GM19240 (cell line): Measurements from ENCODE around the gene CEP85L.

Experiments used
- DNase-seq: peaks from one replicate; pipeline ENCODE4 v3.0.0; 2011; ENCODE audit warnings: low spot score; ENCODE audit not compliant: insufficient read length

The CEP85L gene

DNA sequence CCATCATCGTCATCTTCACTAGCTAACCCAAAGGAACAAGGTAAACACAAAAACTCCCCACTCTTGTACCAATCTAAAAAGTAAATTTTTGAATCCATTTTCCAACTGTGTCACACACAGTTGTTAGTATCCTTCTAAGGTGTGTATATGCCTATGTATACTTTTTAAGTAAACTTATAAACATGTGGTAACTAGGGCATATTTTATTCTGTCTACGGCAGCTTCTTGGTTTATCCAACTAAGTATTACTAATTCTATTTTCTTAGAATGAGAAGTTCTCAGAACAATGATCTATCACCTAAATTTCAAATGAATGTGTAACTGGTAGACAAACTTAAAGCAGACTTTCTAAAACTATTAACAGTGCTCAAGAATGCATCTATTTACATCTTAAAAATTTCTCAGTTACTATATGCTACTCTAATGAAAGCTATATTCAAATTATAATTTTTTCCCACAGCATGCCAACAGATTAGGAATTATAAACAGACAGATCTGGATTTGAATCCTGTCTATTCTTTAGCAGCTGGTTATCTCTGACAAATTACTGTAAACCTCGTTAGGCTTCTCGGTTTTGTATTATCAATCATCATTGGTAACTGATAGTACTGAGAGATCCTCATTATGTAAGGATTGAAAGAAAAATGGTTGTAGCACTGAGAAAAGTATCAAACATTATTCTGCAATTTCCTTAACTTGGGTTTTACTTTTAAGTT lies 105.1 kb downstream of the CEP85L start:
- no peak for DNase-seq

DNA sequence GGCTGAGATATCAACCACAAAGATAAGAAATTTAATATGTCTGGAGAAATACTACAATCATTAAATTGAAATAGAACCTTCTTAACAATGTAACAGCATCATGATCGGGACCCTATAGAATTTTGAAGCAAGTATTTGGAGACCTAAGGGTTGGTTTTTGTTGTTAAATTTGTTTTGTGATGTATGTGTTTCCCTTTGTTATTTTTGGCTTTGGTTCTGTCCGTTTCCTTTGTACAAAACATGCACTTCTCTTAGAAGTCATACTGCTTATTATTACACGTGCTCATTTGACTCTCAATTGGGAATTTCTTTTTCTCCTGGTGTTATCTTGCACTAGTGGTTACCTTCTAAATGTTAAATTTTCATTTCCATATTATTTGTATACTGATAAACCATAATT lies 107.3 kb downstream of the CEP85L start:
- no peak for DNase-seq

DNA sequence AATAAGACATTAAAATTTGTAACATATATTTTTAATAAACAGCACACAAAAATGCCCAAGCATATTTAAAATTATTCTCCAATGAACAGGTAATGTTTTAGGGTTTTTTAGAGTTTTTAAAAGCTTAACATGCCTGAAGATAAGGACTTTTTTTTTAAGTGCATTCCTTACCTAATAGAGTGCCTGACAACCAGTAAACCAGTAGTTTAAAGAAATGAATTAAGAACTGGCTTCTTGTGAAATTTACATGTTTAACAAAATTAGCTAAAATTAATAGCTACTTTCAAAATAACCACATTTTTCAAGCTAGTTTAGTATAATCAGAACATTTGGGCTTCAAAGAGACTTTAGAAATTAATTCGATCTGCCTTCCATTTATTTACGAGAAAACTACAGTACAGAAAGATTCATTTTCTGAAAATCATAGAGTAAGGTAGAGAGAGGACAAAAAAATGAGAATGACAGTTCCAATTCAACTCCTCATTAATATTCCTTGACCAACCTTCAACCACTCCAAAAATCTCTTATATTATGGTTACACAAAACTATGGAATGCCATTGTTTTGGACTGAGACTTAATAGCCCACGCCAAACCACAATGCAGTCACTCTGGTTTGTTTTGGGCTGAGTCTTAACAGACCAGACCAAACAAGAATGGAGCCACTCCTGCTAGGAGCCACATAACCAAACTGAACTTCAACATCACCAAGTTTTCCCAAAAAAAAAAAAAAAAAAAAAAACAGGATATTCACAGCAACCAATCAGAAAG lies 109.0 kb downstream of the CEP85L start:
- no peak for DNase-seq

DNA sequence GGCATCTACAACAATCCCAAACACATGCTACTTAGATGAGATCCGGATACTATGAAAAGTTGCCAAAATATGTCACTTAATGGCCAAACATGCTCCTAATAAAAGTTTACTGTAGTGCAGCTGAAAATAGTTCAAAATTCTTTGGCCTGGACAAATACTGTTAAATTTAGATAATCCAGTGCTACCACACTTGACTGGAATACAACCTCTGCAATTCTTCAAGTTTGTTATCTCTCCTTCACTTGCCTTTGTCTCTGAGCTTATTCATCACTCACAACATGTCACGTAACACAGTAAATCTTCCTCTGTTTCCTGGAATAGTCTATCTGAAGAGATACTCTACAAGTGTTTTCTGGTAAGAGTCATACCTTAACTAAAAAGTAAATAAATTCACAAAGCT lies 113.8 kb downstream of the CEP85L start:
- no peak for DNase-seq

DNA sequence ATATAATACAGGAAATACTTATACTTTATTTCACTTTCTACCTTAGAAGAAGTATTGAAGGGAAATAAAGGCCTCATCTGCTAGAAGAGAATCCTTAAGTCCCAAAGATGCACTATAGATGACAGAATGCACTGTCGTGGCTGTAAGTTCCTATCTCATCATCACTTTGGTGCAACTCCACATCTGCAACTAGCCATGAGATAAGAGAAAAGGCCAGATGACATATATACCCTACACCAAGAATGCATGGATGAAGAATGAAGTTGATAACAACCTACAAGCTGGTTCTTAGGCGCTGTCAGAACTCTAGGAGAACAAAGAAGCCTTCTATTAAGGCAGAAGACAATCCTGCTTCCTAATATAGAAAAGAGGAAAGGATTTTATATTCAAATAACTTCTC lies 114.9 kb downstream of the CEP85L start:
- no peak for DNase-seq

DNA sequence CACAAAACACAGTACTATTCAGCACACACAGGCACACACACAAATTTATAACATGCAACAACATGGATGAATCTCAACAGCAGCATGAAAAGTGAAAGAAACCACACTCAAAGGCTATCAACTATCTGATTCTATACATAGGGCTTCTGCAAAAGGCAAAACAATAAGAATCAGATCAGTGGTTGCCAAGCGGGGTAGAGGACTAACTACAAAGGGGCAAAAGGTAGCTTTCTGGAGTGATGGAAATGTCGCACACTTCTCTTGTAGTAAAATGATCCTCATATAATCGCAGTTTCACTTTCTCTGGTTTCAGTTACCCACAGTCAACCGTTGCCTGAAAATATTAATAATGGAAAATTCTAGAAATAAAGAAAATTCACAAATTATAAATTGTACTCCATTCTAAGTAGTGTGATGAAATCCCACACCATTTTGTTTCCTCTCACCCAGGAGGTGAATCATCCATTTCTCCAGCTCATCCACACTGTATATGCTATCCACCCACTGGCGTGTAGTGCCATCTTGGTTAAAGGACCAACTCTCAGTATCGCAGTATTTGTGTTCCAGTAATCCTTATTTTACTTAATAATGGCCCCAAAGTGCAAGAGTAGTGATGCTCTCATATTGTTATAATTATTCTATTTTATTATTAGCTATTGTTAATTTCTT lies 116.1 kb downstream of the CEP85L start:
- DNase-seq = no peak

DNA sequence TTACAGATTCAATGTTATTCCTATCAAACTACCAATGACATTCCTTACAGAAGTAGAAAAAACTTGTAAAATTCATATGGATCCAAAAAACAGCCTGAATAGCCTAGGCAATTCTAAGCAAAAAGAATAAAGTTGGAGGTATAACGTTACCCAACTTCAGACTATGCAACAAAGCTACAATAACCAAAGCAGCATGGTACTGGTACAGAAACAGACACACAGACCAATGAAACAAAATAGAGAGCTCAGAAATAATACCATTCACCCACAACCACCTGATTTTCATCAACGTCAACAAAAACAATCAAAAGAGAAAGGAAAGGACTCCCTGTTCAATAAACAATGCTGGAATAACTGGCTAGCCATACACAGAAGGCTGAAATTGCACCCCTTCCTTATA lies 120.4 kb downstream of the CEP85L start:
- no peak for DNase-seq

DNA sequence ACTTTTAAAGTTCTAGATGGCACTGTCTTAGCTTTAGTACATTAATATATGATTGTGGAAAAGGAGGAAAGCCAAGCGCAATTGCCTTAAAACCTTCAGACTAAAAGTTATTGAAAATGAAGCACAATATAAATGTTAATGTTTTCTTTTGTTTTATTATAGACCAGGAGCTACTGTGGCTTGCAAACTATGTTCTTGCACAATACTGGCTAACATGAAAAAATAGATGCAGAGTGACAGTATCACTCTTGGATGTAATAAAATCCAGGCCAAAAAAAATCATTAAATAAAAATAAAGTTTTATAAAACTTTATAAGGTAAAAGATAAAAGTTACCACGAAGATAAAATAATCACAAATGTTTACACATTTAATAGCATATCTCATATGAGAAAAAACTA lies 121.6 kb downstream of the CEP85L start:
- no peak for DNase-seq

DNA sequence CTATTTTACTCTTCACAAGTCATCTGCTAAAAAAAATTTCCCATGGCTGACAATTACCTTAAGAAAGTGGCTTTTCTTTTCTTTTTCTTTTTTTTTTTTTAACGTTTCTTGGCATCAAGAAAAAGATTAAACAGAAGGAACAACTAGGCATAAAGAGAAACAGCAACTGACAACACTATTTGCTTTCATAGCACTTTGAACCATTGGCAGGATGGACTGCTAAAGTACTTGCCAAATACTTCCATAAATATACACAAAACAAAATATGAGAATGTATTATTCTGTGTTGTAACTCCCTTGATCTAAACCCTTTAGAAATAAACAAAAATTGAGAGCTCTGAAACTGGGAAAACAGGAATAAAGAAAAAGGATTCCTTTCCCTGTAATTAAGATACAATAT lies 123.3 kb downstream of the CEP85L start:
- no peak for DNase-seq

DNA sequence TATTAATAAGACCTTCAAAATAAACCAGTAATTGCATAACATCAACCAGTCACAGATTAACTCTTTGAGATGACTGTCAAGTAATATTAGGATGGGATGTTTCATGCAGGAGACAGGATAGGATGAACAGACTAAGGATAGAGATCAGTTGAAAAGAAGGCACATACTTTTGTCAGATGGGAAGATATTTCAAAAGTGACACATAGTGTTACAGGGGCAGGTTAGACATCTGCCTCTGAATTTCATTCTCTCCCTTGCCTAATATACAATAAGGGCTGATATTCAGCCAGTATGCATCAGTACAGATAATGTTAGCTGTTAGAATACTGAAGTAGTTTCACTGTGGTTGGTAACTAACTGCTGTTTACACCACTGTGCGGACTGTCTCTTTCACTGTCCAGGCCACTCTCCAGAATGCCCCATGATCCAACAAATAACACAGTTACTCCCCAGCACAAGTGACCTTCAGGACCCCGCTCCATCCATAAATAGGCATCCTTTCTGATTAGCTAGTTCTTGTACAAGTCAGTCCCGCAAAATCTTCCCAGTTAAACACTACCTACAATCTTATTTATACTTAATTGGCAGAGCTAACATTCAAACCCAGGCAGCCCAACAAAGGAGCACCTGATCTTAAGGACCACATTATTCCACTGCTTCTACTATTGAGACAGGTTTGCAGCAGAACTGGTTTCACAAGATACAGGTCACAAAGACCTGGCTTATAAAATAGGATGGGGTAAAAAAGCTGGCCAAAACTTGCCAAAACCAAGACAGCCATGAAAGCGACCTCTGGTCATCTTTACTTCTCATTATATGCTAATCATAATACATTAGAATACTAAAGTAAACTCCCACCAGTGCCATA lies 125.2 kb downstream of the CEP85L start:
- no peak for DNase-seq

DNA sequence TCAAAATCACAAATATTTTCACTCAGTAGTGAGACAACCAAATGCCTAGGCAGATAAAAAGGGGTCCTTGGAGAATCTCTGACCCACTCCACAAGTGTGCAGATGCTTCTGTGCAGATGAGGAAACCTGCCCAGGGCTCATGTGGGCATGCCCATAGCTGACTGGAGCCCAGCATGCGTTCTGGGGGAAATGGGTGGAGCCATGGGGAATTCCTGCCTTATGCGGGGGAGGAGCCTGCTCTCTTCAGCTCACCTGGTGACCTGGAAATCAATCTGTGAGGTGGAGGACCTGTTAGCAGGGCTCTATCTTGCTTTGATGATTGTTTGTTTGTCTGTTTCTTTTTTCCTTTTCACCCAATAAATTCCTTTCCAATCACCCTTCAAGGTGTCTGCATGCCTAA lies 126.7 kb downstream of the CEP85L start:
- no peak for DNase-seq

DNA sequence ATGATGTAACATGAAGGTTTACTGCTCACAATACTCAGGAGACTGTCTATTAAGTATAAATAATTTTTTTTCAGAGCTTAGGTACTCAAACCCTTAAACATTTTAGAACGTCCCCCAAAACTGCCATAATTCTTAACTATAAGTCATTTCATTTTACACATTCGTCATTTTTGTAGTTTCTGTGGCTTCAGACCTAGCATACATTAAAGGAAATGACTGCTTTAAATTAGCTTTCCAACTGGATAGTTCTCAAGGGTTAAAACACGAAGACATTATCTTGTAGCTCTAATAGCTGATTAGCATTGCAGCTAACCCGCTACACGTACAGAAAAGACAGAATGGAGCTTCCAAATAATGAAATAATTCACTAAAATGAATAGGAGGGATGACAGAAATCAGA lies 128.2 kb downstream of the CEP85L start:
- no peak for DNase-seq

DNA sequence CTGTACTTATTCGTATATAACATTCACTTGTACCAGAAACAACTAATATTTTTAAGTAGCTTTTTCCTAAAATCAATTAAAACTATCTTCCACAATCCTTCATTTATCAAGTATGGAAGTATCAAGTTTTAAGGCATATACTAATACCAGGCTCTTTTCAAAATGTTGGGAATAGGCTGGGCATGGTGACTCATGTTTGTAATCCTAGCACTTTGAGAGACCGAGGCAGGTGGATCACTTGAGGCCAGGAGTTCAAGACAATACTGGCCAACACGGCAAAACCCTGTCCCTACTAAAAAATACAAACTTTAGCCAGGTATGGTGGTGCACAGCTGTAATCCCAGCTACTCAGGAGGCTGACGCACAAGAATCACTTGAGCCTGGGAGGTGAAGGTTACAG lies 129.0 kb downstream of the CEP85L start:
- no peak for DNase-seq

DNA sequence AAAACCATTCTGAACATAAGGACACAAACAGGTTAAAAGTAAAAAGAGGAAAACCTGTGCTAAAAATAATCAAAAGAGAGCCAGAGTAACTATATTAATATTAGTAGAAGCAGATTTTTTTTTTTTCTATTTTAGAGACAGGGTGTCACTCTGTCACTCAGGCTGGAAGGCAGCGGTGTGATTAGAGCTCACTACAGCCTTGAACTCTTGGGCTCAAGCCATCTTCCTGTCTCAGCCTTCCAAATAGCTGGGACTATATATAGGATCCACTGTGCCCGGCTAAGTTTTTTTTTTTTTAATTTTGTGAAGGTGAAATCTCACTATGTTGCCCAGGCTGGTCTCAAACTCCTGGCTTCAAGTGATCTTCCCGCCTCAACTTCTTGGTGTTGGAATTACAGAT lies 136.7 kb downstream of the CEP85L start:
- no peak for DNase-seq

DNA sequence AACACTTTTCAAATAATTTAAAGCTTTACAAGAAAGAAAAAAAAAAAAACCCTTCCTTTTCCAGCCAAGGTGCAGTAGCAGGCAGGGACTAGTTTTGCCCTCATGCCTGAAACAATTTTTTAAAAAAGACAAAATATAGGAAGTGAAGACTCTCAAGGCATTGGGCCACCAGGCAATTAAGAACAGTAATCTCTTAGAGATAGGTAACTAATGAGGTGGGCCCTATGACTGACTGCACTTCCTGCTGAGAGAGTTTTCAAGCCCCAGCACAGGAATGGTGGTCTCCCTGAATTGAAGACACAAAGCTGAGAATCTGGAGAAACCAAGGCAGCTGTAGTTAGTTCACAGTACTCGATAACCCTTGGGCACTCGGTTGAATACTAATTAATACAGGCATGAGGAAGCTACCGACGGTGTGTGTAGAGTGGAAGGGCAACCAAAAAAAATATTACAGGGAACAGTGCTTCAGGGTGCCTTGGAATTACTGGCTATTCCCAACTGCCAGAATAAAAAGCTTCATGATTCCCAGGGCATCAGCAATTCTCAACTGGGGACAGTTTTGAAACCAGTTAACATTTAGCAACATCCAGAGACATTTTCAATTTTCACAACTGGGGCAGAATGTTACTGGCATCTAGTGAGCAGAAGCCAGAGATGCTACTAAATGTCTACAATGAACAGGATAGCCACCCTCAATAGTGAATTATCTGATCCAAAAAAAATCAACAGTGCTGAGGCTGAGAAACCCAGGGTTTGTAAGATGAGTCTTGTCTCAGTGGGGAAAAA lies 139.3 kb downstream of the CEP85L start:
- no peak for DNase-seq

DNA sequence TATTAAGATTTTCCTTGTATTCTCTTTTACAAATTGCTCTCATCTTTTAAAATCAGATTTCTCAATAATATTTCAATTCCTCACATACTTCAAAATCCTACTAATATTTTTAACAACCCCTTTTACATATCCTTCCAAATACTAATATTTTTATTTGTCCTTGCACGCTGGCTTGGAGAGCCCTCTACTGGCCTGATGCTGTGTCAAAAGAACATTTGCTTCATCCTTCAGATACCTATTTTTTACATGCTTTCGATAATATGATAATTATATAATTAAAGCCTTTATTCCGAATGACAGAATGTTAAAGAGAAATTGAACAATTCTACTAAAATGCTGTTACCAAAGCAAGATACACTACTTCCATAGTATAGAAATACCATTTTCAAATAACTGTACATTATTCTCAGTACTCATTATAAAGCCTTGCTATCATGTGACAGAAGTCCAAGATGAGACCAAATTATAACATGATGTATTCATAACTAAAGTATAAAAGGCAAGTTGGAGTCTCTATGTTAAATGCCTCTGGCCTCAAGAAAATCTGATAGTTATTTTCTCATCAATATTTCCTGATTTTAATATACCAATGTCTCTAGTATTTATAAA lies 142.3 kb downstream of the CEP85L start:
- no peak for DNase-seq

DNA sequence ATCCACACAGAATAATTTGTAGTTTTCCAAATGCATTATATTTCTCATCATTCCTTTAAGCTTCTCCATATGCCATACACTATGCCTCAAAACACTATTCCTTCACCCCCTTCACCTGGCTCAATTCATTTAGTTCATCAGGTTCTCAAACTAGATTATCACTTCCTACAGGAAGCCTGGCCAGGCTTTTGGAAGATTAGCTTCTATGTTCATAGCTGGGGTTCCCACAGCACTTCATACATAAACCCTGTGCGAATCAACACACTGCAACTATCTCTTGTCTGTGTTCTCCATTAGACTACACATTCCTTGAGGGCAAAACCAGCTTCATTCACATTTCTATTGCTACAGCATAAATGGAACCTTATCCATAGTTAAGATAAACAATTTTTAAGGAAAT lies 143.8 kb downstream of the CEP85L start:
- DNase-seq = no peak

DNA sequence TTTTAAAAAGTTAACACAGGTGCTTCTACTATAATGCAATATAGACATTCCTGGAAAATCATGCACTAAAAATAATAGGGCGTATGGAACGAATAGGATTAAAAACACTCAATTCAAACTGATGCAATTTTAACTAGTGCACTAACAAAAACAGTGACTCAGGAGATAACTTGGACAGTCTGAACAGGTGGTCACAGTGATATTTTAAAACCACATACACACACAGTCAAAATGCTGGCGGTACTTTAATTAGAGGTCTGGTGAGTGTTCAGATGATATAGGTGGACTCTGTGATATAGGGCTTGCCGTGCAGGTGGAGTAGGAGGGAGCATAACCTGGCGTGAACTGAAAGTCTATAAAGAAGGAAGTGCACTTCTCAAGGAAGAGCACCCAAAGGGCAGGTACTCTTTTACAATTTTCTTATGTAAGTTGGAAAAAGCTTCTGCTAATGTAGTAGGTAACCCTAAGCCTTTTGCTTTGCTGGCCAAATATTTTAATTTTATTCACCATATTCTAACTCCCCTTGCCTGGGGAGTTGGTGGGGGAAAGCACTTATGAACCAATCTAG lies 145.2 kb downstream of the CEP85L start:
- DNase-seq = no peak

DNA sequence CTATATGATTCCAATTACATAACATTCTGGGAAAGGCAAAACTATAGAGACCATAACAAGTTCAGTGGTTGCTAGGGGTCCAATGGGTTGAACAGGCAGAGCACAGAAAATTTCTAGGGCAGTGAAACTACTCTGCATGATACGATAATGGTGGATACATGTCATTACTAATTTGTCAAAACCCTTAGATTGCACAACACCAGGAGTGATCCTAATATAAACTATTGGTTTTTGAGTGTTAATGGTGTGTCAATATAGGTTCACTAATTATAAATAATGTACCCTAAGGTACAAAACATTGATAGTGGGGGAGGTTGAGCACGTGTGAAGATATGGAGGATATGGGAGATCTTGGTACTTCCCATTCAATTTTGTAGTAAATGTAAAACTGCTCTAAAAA lies 145.7 kb downstream of the CEP85L start:
- DNase-seq = no peak

DNA sequence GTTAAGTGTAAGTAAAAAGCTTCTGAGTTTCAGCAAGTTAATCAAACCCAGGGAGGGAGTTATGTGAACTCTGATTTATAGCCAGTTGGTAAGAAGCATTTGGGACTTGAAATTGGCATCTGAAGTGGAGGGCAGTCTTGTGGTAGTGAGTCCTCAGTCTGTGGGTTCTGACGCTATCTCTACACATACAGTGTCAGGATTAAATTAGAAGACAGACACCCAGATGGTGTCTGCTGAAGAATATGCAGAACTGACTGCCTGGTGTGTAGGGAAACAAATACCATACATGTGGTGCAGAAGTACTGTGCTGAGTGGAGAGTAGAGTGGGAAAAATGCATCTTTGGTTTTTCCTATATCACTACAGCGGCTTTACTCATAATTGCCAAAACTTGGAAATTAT lies 146.8 kb downstream of the CEP85L start:
- DNase-seq = no peak
